Iris pigment epithelial cell (primary cell): Measurements from ENCODE around the gene ZNF790.

Source experiments
- DNase-seq: peaks from one replicate; pipeline ENCODE4 v3.0.0-alpha.2; 2011; ENCODE audit warnings: low read depth

ZNF790 gene

GRCh38 chr19:36837906-36838783 lies at the start of gene ZNF790:
TSS of gene ZNF790 (minus strand) at chr19:36838387. CDS start at chr19:36825619, 12,768 bp downstream.
- peak; percentile 90 for DNase-seq

- no peak for DNase-seq
Measured at GRCh38 chr19:36876993-36877938, 39.1 kb upstream of the ZNF790 start.

- no peak for DNase-seq
Measured at GRCh38 chr19:36851898-36852297, 13.7 kb upstream of the ZNF790 start.

GRCh38 chr19:36850559-36851442 lies 12.6 kb upstream of the ZNF790 start, which contains the start of gene ZNF345:
TSS of gene ZNF345 (plus strand) at chr19:36850876. CDS start at chr19:36876831, 25,955 bp downstream.
- peak; percentile 95 for DNase-seq

- DNase-seq: peak; percentile 95
Measured at GRCh38 chr19:36849701-36850558, 11.7 kb upstream of the ZNF790 start.

GRCh38 chr19:36847968-36848367 lies 9.8 kb upstream of the ZNF790 start:
- no peak for DNase-seq

GRCh38 chr19:36838784-36839324 lies 667 bp upstream of the ZNF790 start:
- DNase-seq: peak; percentile 35

- peak; percentile 70 for DNase-seq
Measured at GRCh38 chr19:36837176-36837905, 846 bp downstream of the ZNF790 start.

GRCh38 chr19:36833430-36833829 lies 4.8 kb downstream of the ZNF790 start:
- DNase-seq: no peak

- DNase-seq: no peak
Measured at GRCh38 chr19:36821758-36822157, 16.4 kb downstream of the ZNF790 start.

GRCh38 chr19:36819130-36819630 lies 19.0 kb downstream of the ZNF790 start:
- no peak for DNase-seq

- no peak for DNase-seq
Measured at GRCh38 chr19:36807029-36807428, 31.2 kb downstream of the ZNF790 start.

GRCh38 chr19:36805364-36805763 lies 32.8 kb downstream of the ZNF790 start:
- no peak for DNase-seq

GRCh38 chr19:36797786-36798108 lies 40.4 kb downstream of the ZNF790 start:
- DNase-seq: no peak

GRCh38 chr19:36796714-36796992 lies 41.5 kb downstream of the ZNF790 start:
- no peak for DNase-seq

- DNase-seq: peak; percentile 50
Measured at GRCh38 chr19:36791420-36792141, 46.6 kb downstream of the ZNF790 start.

- peak; percentile 27 for DNase-seq
Measured at GRCh38 chr19:36775768-36776167, 62.4 kb downstream of the ZNF790 start.

GRCh38 chr19:36773223-36773579 lies 65.0 kb downstream of the ZNF790 start:
- no peak for DNase-seq
